ENCODE measurements around the gene PUM2. TPM values are rescaled to one million over a fixed set of nuclear protein-coding genes. Genes with fewer than 3 reads are reported as not detected.
"Not testable (repeated sequence)": the region's sequence is repeated elsewhere in the genome, so short reads cannot be mapped to it uniquely, and the experiment has no call there.

Gene PUM2
- total RNA-seq, 1 donor from 2014 or later, result 130 TPM

DNA sequence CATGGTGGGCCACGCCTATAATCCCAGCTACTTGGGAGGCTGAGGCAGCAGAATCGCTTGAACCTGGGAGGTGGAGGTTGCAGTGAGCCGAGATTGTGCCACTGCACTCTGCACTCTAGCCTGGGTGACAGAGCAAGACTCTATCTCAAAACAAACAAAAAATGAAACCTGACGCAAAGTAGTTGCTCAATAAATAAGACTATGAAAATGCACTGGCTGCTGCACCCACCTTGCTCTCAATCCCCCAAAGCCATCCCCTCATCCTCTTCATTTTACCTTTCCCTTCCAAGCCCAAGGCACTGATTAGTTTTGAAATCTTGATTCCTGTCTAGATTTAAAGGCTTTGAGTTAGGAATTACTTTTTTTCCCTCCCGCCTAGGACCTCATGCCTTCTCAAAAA, 107.0 kb downstream of the PUM2 start:
- ATAC-seq; DNase-seq (ENCODE audit: low spot score); intact Hi-C loops (cut with DNase I): not testable (repeated sequence)

DNA sequence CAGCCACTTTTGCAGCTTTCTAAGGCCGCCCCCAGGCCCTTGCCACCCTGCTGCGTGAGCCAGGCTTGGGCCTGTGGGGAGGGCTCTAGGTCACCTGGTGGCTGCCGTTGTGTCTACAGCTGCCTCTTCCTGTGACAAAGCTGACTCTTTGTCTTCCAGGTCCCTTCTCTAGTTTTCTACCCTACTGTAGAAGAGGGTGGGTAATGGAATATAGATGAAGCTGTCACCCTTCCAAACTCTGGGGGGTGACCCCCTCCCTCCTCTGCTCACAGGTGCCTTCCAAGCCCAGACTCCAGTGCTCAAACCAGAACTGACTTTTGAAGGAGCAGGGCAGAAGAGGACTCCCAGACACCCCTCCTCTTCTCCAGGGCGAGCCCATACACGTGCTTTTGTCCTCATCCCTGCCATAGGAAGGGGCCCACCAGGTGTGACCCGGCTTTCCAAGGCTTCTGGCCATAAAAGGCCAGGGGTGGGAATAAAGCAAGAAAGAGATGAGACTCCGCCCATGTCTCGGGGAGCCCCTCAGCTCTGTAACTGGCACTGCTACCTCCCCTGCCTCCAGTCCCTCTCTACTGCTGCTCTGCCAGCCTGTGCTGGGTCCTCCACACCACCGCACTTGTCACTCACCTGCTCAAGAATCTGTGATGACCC, 107.8 kb downstream of the PUM2 start:
- DNase-seq (ENCODE audit: low spot score) (no peak), ATAC-seq (no peak)
- intact Hi-C loops (cut with DNase I), result no loop called here

DNA sequence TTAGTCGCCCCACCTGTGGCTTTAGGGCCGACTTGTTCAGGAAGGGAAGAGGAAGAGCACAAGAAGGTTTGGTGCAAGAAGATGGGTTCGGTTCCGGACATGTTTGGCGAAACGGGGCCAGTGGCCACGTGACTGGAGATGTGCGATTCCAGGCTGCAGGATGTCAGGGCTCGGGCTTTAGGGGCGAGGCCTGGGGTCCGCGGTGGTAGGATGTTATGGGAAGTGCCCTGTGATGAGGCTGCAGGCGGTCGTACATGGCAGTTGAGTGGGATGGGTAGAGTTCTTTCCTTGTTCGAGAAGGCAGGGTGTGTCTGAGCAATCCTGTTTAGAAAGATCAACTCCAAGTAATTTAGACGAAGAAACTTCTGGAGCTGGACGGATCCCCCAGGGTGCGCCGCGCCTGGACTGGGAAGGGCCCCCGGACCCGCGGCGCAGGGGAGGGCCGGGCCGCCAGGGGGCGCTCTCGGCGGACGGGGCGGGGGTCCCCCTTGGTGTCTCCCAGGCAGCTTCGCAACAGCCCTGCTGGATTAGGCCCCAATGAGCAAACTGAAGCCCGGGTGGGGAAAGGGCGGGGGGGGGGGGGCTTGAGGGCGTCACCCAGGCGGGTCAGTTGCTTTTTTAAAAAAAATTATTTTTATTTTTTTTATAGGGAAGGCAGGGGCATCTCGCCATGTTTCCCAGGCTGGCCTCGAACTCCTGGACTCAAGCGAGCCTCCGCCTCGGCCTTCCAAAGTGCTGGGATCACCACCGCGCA, 108.5 kb downstream of the PUM2 start:
- no peak for DNase-seq (ENCODE audit: low spot score)
- intact Hi-C loops (cut with DNase I), result no loop called here
- no peak for ATAC-seq

DNA sequence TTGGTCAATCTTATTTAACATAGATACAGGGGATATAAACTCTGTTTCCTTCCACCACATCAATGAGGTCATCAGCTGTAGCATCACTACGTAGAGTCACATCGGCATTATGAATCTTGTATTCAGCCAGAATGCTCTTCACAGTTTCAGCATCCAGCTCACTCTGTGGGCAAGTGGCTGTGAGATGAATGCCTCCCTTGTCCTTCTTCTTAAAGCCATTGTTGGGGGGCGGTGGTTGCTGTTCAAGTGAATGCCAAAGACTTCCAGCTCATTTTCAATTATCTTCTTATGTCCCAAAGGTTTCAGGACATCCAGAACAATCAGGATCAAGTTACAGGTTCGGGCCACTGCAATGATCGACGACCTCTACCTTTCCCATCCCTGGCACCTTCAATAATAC, 110.4 kb downstream of the PUM2 start:
- ATAC-seq; DNase-seq (ENCODE audit: low spot score); intact Hi-C loops (cut with DNase I): not testable (repeated sequence)

DNA sequence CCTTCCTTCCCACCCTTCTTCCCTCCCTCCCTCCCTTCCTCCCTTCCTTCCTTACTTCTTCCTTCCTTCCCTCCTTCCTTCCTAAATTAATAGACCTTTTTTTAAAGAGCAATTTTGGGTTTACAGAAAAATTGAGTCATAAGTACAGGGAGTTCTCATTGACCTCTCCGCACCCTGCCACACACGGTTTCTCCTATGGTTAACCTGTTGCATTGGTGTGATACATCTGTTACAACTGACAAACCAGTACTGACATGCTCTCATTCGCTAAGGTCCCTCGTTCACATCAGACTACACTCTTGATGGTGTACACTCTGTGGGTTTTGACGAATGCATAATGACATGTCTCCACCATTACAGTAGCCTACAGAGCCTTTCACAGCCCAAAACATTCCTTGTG, 114.1 kb downstream of the PUM2 start:
- no peak for DNase-seq (ENCODE audit: low spot score)
- intact Hi-C loops (cut with DNase I), result no loop called here
- no peak for ATAC-seq

DNA sequence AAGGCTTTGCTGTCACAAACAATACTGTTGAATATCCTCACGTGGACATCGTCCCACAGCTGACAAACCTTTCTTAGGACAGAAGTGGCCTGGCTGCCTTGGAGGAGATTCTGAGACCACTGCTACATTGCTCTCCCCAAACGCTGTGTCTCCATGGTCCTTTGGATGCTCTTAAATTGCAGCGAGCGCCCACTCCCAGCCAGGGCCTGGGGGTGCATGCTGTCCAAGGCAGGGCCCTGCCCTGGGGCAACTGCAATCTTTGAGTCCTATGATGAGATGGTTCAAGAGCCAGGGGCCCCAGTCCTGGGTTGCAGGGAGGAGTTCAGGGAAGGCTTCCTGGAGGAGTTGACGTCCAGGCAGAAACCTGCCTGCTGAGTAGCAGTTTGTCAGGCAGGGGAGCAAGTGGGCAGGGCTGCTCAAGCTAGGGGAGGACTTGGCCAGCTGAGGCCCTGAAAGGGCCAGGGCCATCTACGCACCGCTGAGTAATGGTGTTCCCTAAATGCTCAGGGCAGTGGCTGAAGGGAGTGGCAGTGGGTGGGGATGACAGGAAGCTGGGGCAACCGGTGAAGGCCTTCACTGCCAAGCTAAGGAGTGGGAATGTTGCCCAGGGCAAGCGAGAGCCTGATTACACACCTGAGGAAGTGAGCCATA, 114.9 kb downstream of the PUM2 start:
- DNase-seq (ENCODE audit: low spot score), result no peak
- intact Hi-C loops (cut with DNase I), result no loop called here
- ATAC-seq, result no peak

DNA sequence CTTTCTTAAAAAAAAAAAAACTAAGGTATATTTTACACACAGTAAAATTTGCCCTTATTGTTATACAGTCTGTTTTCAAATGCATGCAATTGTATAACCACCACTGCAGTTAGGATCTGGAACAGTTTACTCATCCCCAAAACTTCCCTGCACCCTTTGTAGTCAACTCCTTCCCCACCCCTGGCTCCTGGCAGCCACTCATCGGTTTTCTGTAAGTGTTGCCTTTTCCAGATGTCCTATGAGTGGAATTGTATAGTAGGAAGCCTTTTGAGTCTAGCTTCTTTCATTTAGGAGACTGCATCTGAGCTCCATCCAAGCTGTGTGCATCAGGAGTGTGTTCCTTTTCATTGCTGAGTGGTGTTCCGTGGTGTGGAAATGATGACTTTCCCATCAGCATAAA, 116.0 kb downstream of the PUM2 start:
- intact Hi-C loops (cut with DNase I); DNase-seq (ENCODE audit: low spot score); ATAC-seq: not testable (repeated sequence)

DNA sequence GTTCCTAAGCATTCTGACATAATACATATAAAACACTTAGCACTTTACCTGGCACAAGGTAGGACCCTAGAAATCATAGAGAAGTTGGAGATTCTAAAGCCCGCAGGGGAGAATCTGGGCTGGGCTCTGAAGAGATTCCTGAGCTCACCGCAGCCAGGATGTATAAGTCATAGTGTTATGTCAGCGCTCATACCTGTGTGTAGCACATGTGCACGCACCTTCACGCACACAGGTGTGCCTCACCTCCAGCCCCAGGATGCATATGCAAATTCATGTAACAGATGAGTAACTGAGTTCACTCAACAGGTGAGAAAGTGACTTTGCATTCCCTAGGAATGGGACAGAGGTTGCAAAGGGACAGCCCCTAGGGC, 117.8 kb downstream of the PUM2 start:
- ATAC-seq, result no peak
- DNase-seq (ENCODE audit: low spot score), result no peak
- intact Hi-C loops (cut with DNase I), result no loop called here

DNA sequence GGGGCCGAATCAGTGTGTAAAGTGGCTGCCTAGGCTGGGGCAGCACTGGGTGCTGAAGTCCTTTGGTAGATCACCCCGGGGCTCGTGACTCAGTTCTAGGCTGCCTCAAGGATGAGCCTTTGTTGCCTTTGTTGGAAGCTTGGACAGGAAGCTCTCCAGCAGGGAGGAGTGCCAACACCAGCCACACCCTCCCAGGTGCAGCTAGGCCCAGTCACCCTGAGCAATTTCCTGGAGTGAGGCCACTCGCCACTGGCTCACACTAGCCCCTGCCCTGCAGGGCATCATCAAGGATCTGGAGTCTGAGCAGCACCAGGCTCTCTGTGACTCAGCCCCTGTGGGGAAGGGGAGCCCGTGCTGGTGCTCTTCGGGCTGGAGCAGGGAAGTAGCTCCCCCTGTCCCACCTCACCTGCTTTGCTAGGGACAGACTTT, 119.0 kb downstream of the PUM2 start:
- intact Hi-C loops (cut with DNase I), result no loop called here
- DNase-seq (ENCODE audit: low spot score) (no peak), ATAC-seq (no peak)

DNA sequence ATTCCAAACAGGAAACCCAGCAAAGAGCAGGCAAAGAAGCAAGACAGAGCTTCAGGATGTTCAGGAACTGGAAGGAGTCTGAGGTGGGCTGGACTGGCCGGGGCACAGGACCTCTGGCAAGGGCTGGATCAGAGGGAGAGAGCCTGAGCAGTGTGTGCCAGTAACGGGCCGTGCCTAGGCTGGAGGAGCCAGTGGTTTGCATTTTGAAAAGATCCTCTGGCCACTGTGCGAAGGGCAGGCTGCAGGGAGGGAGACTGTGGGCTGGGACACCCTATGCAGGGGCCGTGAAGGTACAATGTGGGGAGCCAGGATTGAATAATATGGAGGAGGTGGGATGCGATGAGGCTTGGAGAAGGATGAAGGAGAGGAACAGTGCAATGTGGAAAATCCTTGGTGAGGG, 119.5 kb downstream of the PUM2 start:
- no peak for ATAC-seq
- DNase-seq (ENCODE audit: low spot score), result no peak
- intact Hi-C loops (cut with DNase I), result no loop called here

DNA sequence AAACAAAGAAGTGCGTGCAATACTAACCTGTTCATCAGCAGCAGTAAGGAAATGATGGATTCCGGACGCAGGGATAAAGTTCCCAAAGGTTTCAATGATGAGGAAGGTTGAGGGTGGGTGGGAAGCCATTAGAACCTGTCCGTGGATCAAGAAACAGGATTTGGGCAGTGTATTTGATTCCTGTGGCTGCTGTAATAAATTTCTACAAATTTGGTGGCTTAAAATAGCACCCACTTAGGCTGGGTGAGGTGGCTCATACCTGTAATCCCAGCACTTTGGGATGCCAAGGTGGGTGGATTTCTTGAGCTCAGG, 120.6 kb downstream of the PUM2 start:
- ATAC-seq (no peak), DNase-seq (ENCODE audit: low spot score) (no peak)
- intact Hi-C loops (cut with DNase I), result no loop called here

DNA sequence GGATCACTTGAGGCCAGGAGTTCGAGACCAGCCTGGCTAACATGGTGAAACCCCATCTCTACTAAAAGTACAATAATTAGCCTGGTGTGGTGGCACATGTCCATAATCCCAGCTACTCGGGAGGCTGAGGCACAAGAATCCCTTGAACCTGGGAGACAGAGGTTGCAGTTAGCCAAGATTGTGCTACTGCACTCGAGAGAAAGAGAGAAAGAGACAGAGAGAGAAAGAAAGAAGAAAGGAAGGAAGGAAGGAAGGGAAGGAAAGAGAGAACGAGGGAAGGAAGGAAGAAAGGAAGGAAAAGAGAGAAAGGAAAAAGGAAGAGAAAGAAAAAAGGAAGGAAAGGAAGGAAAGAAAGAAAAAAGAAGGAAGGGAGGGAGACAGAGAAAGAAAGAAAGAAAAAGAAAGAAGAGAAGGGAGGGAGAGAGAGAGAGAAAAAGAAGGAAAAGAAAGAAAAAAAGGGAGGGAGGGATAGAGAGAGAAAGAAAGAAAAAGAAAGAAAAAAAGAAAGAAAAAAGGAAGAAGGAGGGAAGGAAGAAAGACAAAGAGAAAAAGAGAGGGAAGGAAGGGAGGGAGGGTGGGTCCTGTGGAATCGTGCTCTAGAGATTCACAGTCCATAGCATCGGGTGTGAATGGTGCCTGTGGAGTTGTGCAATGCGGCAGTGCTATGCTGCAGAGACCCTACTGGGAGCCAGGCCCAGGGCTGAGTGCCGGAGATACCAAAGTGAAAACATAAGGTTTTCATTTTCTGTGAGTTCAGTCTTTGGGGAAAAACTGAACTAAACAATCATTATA, 121.1 kb downstream of the PUM2 start:
- intact Hi-C loops (cut with DNase I), result no loop called here
- peak; percentile 73 for ATAC-seq
- no peak for DNase-seq (ENCODE audit: low spot score)

DNA sequence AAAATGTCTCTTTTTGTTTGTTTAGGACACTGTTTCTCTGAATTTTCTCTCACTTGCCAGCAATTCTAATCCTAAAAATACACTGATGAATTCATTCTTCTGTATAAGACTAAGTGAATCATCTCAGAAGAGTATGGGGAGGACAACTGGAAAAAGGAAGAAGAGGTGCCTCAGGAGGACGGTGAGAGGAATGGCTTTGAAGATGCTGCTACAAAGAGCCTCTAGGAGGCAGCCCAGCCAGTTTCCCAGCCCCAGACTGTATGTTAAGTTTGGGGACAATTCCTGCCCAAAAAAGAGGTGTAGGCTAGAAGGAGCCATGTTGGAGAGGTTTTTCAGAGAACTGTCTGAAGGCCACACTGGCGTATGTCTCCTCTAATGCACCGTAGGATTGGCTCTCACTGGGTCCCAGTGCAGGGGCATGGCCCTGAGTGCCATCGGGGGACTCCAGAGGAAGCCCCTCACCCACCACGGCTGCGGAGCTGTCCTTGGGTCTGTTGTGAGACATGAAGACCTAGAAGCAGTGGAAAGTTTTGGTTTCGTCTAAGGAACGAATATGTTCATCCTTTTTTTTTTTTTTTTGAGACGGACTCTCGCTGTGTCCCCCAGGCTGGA, 122.6 kb downstream of the PUM2 start:
- intact Hi-C loops (cut with DNase I), result no loop called here
- DNase-seq (ENCODE audit: low spot score) (no peak), ATAC-seq (no peak)

DNA sequence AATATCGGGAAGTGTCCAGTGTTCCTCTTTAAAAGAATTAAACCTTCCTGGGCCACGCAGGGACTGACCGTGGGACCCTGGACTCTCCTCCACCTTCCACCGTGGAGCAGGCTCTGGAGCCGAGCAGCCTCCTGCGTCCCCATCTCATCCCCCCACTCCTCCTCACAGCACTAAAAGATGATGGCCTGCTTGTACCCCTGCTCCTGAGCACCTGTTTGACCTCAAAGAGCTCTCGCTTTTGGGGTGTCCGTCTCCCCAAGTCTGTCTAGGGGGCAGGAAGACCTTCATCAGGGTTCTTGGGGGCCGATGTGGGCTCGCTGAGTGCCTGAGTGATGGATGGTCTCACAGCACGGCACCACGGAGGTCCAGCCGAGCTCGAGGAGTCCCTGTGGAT, 124.5 kb downstream of the PUM2 start:
- ATAC-seq (no peak), DNase-seq (ENCODE audit: low spot score) (peak; percentile 36)
- intact Hi-C loops (cut with DNase I), result no loop called here

DNA sequence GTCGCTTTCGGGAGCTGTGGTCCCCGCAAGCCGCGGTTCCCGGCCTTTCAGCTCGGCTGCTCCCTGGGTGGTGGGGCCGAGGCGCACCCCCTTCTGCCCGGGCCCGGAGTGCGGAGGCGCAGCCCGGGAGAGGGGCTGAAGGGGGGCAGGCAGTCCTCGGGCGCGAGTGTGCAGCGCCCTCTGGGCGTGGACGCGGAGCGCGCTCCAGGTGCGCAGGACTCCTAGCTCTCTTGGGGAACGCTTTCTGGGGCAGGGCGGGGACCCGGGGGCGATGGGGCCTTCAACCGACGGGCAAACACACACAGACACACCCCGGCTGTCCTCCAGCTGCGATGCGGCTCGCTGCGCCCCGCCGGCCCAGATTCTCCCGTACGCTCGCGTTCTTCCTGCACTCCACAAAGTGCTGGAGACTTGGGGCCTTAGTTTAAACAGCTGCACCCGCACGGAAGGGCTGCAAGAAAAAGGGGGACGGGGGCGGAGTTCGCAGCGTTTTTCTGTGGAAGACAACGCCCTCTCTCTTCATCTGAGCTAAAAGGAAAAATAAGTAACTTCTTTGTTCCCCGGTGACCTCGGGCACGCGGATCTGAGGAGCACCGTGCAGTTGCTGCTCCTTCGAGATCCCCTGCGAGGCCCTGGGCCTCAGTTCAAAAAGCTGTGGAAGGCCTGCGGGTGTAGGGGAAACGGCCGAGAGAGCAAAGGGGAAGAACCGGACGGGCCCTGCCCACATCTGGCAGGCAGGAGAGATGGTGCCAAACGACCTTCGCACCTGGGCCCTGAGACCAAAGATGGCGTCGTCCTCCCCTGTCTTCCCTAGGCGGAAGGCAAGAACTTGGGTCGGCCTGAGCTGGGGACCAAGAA, 125.1 kb downstream of the PUM2 start:
- DNase-seq (ENCODE audit: low spot score), result peak; percentile 67
- peak; percentile 78 for ATAC-seq
- intact Hi-C loops (cut with DNase I), result no loop called here

DNA sequence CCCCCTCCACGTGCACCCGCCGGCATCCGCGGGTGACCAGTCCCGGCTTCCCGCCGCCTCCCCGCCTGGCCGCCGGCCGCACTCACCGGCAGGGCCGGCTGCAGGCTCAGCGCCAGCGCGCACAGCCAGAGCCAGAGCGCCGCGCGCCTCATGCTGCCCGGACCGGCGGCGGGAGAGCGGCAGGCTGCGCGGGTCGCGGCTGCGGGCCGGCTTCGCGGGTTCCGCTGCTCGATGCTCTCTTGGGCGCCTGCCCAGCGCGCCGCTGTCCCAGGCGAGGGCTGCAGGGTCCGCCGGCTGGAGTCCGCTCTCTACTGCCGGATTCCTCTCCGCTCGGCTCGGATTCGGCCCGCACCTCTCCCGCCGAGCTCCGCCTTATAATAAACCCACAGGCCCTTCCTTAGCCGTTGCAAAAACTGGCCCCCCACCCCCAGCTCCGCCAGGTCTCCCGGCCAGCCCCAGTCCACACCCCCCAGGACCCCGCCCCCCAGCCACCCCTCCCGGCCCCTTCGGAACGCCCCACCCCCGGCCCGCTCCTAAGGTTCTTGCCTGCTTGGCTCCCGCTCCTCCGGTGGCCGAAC, 125.8 kb downstream of the PUM2 start, which contains the start of gene SDC1:
Gene SDC1, minus strand, starts transcription at position 415 of the 578 bp plus-strand sequence. Its CDS starts 263 bp downstream, at position 152.
- intact Hi-C loops (cut with DNase I), result no loop called here
- DNase-seq (ENCODE audit: low spot score) (peak; percentile 69), ATAC-seq (peak; percentile 47)

DNA sequence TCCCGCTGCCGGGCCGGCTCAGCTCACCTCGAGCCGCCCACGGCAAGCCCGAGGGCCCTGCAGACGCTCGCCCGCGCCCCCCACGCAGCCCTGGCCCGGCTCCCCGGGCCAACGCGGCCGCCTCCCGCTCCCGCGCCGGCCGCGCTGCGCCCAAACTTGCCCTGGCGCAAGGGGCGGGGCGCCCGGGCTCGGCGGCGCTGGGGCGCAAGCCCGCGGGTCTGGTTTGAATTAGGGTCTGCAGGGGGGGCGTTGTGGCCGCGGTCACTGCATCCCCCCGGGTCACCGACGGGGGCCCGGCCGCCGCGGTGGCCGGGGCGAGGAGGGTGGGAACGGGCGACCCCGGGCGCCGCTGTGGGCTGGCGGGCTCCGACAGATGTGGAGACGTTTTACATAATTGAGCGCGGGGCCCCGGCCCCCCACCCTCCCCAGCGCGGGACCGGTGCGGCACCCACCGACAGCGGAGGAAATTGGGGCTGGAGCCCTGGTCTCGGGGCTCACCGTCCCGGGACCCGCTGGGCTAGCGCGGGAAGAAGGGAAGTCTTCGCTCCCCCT, 126.4 kb downstream of the PUM2 start:
- intact Hi-C loops (cut with DNase I), result no loop called here
- ATAC-seq, result no peak
- DNase-seq (ENCODE audit: low spot score), result no peak

All from sciatic nerve (tissue), 2 donors.